Vagina (tissue), 2 donors: ENCODE measurements around the gene NEUROD2.

Experiments used
- POLR2A ChIP-seq, 2 donors: fragments of 450-650 bp; IDR thresholded peaks; one replicate each; pipeline ENCODE4 v1.6.1; 2017; ENCODE audit warnings: antibody characterized with exemption in 2 of 2, mild to moderate bottlenecking in 2 of 2, moderate library complexity in 2 of 2
- POLR2AphosphoS5 ChIP-seq, 2 donors: sonication (generic); formaldehyde crosslinking; IDR thresholded peaks; one replicate each; pipeline ENCODE4 v1.9.0; 2017; ENCODE audit warnings: antibody characterized with exemption in 2 of 2, mild to moderate bottlenecking in 2 of 2, low read depth in 1 of 2; ENCODE audit not compliant: insufficient read depth in 1 of 2
- TF ChIP-seq, protein P1 (sequence below), 3 experiments: fragments of 450-650 bp in 2 of 3; fragments of 200-600 bp in 1 of 3; sonication (generic) in 1 of 3; IDR thresholded peaks; one replicate each; pipeline ENCODE4 v1.5.1; 2017 to 2019; ENCODE audit warnings: antibody characterized with exemption in 3 of 3, mild to moderate bottlenecking in 2 of 3, moderate library complexity in 2 of 3

DNA sequence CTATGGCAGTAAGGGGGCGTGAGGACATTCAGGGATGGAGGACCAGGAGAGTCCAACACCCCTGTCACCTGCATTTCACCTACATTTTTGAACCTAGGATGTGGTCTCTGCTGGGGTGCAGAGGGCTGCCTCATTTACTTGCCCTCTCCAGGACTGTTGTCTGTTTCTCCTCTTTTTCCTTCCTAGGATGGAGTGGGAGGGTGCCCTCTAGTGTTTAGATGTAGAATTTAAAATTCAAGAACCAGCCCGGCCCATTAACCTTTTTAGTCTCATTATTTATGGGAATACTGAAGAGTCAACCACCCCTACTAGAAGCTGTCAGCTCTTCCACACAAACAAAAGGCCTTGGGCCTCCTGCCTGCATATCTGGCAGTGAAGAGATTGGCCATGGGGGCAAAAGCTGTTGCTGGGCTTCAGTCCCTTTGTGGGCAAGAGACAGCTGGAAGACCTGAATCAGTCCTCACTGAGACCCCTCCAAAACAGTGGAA, 26.7 kb upstream of the NEUROD2 start:
- TF ChIP-seq POLR2AphosphoS5 (IDR thresholded peaks at IDR 0.05; ENCODE audit: insufficient read depth in 1 of 2, low read depth in 1 of 2) (no peak), POLR2A (IDR thresholded peaks at IDR 0.05) (no peak)
- TF ChIP-seq, protein P1, sequence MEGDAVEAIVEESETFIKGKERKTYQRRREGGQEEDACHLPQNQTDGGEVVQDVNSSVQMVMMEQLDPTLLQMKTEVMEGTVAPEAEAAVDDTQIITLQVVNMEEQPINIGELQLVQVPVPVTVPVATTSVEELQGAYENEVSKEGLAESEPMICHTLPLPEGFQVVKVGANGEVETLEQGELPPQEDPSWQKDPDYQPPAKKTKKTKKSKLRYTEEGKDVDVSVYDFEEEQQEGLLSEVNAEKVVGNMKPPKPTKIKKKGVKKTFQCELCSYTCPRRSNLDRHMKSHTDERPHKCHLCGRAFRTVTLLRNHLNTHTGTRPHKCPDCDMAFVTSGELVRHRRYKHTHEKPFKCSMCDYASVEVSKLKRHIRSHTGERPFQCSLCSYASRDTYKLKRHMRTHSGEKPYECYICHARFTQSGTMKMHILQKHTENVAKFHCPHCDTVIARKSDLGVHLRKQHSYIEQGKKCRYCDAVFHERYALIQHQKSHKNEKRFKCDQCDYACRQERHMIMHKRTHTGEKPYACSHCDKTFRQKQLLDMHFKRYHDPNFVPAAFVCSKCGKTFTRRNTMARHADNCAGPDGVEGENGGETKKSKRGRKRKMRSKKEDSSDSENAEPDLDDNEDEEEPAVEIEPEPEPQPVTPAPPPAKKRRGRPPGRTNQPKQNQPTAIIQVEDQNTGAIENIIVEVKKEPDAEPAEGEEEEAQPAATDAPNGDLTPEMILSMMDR (IDR thresholded peaks at IDR 0.05): peak; percentile 41 to 65 (median 60)
